Measurements from ENCODE around the gene SLN. TPM values are rescaled to one million over a fixed set of nuclear protein-coding genes. Genes with fewer than 3 reads are reported as not detected.
"Not testable (repeated sequence)": the region's sequence is repeated elsewhere in the genome, so short reads cannot be mapped to it uniquely, and the experiment has no call there.

The SLN gene
- 1 to 10 TPM in 2 of 9 donors, under 1 TPM in 1, not detected in 6; 0.33 to 3.2 (median 1.1) TPM for total RNA-seq
- polyA plus RNA-seq, result 10 to 100 TPM in 1 of 3 donors, 1 to 10 TPM in 2; 1.8 to 13.0 (median 5.3) TPM
- long read RNA-seq, donor 1, transcript SLN-201 (2 exons, 722 nt), result major isoform, 5 of 5 reads
- long read RNA-seq, donor 1, partial matches to known transcripts, result 0 of 5 reads
- long read RNA-seq, donor 1, other reads (novel, unspliced or antisense), result 0 of 5 reads
- long read RNA-seq, donor 2, transcript SLN-201 (2 exons, 722 nt), result major isoform, 9 of 19 reads
- long read RNA-seq, donor 2, partial matches to known transcripts, result 10 of 19 reads
- long read RNA-seq, donor 2, other reads (novel, unspliced or antisense), result 0 of 19 reads
- long read RNA-seq, donor 3, transcript SLN-201 (2 exons, 722 nt), result major isoform, 13 of 13 reads
- long read RNA-seq, donor 3, partial matches to known transcripts, result 0 of 13 reads
- long read RNA-seq, donor 3, other reads (novel, unspliced or antisense), result 0 of 13 reads
- long read RNA-seq, donor 4, result 0 reads
- long read RNA-seq, donor 5, result 0 reads
- long read RNA-seq, donor 6, transcript SLN-201 (2 exons, 722 nt), result major isoform, 12 of 12 reads
- long read RNA-seq, donor 6, partial matches to known transcripts, result 0 of 12 reads
- long read RNA-seq, donor 6, other reads (novel, unspliced or antisense), result 0 of 12 reads
- long read RNA-seq, donor 7, transcript SLN-201 (2 exons, 722 nt), result major isoform, 25 of 25 reads
- long read RNA-seq, donor 7, partial matches to known transcripts, result 0 of 25 reads
- long read RNA-seq, donor 7, other reads (novel, unspliced or antisense), result 0 of 25 reads
- long read RNA-seq, donor 8, result 0 reads
- long read RNA-seq, donor 9, transcript SLN-201 (2 exons, 722 nt), result major isoform, 13 of 13 reads
- long read RNA-seq, donor 9, partial matches to known transcripts, result 0 of 13 reads
- long read RNA-seq, donor 9, other reads (novel, unspliced or antisense), result 0 of 13 reads
- long read RNA-seq, donor 10, partial matches to known transcripts, result 0 of 1 reads
- long read RNA-seq, donor 10, other reads (novel, unspliced or antisense), result 0 of 1 reads

- H3K4me1 ChIP-seq (replicated peaks in 1 of 2), result no peaks in the 10 kb centered on the region
- no peaks in the 10 kb centered on the region for H3K36me3 ChIP-seq (replicated peaks in 1 of 2)
- no peaks in the 10 kb centered on the region for H3K9me3 ChIP-seq (replicated peaks in 1 of 3)
- intact Hi-C loops (cut with DNase I), result no loop called here
- 54 to 60% (median 57%) methylated on average over 12 of the region's 12 CpGs for WGBS, 4 donors
- H3K27me3 ChIP-seq, result no peaks in the 10 kb centered on the region
- no peak for TF ChIP-seq POLR2A (IDR thresholded peaks at IDR 0.05)
- no peak for TF ChIP-seq CTCF (IDR thresholded peaks at IDR 0.05)
- H3K27ac ChIP-seq, result no peak within 1 kb of the TSS
- no peak for DNase-seq
- H3K4me3 ChIP-seq, result no peak within 1 kb of the TSS
Observed at GRCh38 chr11:107711861-107712755, at the start of gene SLN. Gene SLN, minus strand, starts transcription at chr11:107712056.

- H3K27me3 ChIP-seq; H3K9me3 ChIP-seq (replicated peaks in 1 of 3); H3K4me1 ChIP-seq (replicated peaks in 1 of 2); H3K4me3 ChIP-seq; H3K36me3 ChIP-seq (replicated peaks in 1 of 2); intact Hi-C loops (cut with DNase I); H3K27ac ChIP-seq; DNase-seq: not testable (repeated sequence)
- WGBS, 4 donors, result 77 to 89% (median 87%) methylated on average over 4 to 7 of the region's 7 CpGs
Observed at GRCh38 chr11:107758719-107759355, 47.0 kb upstream of the SLN start.

- Histone ChIP-seq H3K36me3 (replicated peaks in 1 of 2) (no peaks in the 10 kb centered on the region), H3K9me3 (replicated peaks in 1 of 3) (no peaks in the 10 kb centered on the region), H3K27ac (no peak overlapping the region), H3K27me3 (peaks cover 3% of the 10 kb centered on the region), H3K4me3 (no peak overlapping the region), H3K4me1 (replicated peaks in 1 of 2) (no peaks in the 10 kb centered on the region)
- intact Hi-C loops (cut with DNase I), result no loop called here
- 67 to 92% (median 81%) methylated on average over 1 of the region's 1 CpG for WGBS, 4 donors
- DNase-seq, result no peak
- no peak for TF ChIP-seq POLR2A (IDR thresholded peaks at IDR 0.05)
- TF ChIP-seq CTCF (IDR thresholded peaks at IDR 0.05), result no peak
Observed at GRCh38 chr11:107757661-107758060, 45.8 kb upstream of the SLN start.

GRCh38 chr11:107756553-107756952 lies 44.7 kb upstream of the SLN start:
- no peaks in the 10 kb centered on the region for H3K4me1 ChIP-seq (replicated peaks in 1 of 2)
- H3K9me3 ChIP-seq (replicated peaks in 1 of 3), result no peaks in the 10 kb centered on the region
- WGBS, 4 donors, result 85 to 92% (median 90%) methylated on average over 1 of the region's 1 CpG
- DNase-seq, result no peak
- no peak overlapping the region for H3K27ac ChIP-seq
- intact Hi-C loops (cut with DNase I), result no loop called here
- H3K4me3 ChIP-seq, result no peak overlapping the region
- TF ChIP-seq CTCF (IDR thresholded peaks at IDR 0.05), result no peak
- no peak for TF ChIP-seq POLR2A (IDR thresholded peaks at IDR 0.05)
- peaks cover 3% of the 10 kb centered on the region for H3K27me3 ChIP-seq
- H3K36me3 ChIP-seq (replicated peaks in 1 of 2), result no peaks in the 10 kb centered on the region
